Kidney (tissue), 14 donors: Measurements from ENCODE around the gene SLC44A3. TPM values are rescaled to one million over a fixed set of nuclear protein-coding genes. Genes with fewer than 3 reads are reported as not detected.

Source experiments
- DNase-seq, 5 donors: peaks; one replicate each; pipeline ENCODE4 v3.0.0-alpha.2; 2013 to 2020
- FAIRE-seq: peaks from 2 replicates; lab custom pipeline; 2012; peaks lifted over from hg19 to GRCh38; lab: Jason Lieb, UNC
- H3K27ac ChIP-seq, 2 donors: one replicate each; pipeline ENCODE4 v1.7.0; 2013; ENCODE audit warnings: low read depth in 2 of 2, low read length in 2 of 2, inconsistent platforms in 1 of 2
- H3K27me3 ChIP-seq: one replicate; pipeline ENCODE4 v1.7.1; 2013; ENCODE audit warnings: low read length, inconsistent platforms; ENCODE audit not compliant: control insufficient read depth, insufficient read depth
- H3K36me3 ChIP-seq, 3 donors: one replicate each; pipeline versions ENCODE4 v1.7.0 to v1.7.1; 2013; ENCODE audit warnings: low read length in 3 of 3, control low read depth in 1 of 3, inconsistent platforms in 1 of 3; ENCODE audit not compliant: insufficient read depth in 3 of 3, control insufficient read depth in 2 of 3
- H3K4me1 ChIP-seq, 3 donors: one replicate each; pipeline versions ENCODE4 v1.7.0 to v1.7.1; 2013; ENCODE audit warnings: low read length in 3 of 3, inconsistent platforms in 1 of 3, low read depth in 1 of 3; ENCODE audit not compliant: control insufficient read depth in 2 of 3, insufficient read depth in 2 of 3
- H3K4me3 ChIP-seq, 3 donors: one replicate each; pipeline versions ENCODE4 v1.7.0 to v1.8.1; 2013; ENCODE audit warnings: low read length in 3 of 3, control low read depth in 1 of 3, inconsistent platforms in 1 of 3
- H3K9ac ChIP-seq, 3 donors: one replicate each; pipeline versions ENCODE4 v1.7.0 to v1.7.1; 2013; ENCODE audit warnings: low read length in 3 of 3, control low read depth in 1 of 3, inconsistent platforms in 1 of 3
- H3K9me3 ChIP-seq, 3 donors: one replicate each; pipeline versions ENCODE4 v1.7.0 to v1.7.1; 2013; ENCODE audit warnings: low read length in 3 of 3, control low read depth in 1 of 3, inconsistent platforms in 1 of 3; ENCODE audit not compliant: control insufficient read depth in 2 of 3, insufficient read depth in 1 of 3
- intact Hi-C: fragments of 100-400 bp; cut with DNase I; formaldehyde crosslinking; loops from one replicate; pipeline ENCODE4 v1.11.1; 2022
- polyA plus RNA-seq: library from polyadenylated mRNA; stranded (reverse); fragments of 350-450 nt; fragmentation: Illumina TruSeq; extraction: RNeasy Lipid Tissue Mini Kit (QIAGEN cat#74804); gene quantifications from one replicate; pipeline ENCODE4 v1.2.3, GENCODE V29; 2014; ENCODE audit warnings: low read depth, low replicate concordance; ENCODE audit not compliant: insufficient read depth
- total RNA-seq: library from RNA; stranded (reverse); fragmentation: NEBNext Ultra II Directional; extraction: Animal tissue kit (Norgen Biotek cat#: 25700); gene quantifications from one replicate; pipeline ENCODE4 v1.2.1, GENCODE V29; 2021
- TF ChIP-seq, protein P1 (sequence below): IDR thresholded peaks from 3 replicates; pipeline ENCODE4 v1.5.1; 2012; ENCODE audit warnings: mild to moderate bottlenecking, moderate library complexity, borderline replicate concordance; ENCODE audit not compliant: insufficient read depth; ENCODE audit errors: extremely low read depth
- donor health status: control.
- donor health status: control.
- donor health status: control.
- donor health status: control.
- donor health status: control.
- donor health status: DM: yes; HTN: yes; CAD: no.
- donor health status: Normal renal cell carcinoma (clear cell type).

SLC44A3 gene
- total and polyA plus RNA-seq, 2 donors from 2014 or later = 35.2 to 49.6 TPM

- no peaks in the 10 kb centered on the region for H3K27me3 ChIP-seq
- no peaks in the 10 kb centered on the region for H3K36me3 ChIP-seq
- intact Hi-C loops = no loop called here
- TF ChIP-seq, protein P1, sequence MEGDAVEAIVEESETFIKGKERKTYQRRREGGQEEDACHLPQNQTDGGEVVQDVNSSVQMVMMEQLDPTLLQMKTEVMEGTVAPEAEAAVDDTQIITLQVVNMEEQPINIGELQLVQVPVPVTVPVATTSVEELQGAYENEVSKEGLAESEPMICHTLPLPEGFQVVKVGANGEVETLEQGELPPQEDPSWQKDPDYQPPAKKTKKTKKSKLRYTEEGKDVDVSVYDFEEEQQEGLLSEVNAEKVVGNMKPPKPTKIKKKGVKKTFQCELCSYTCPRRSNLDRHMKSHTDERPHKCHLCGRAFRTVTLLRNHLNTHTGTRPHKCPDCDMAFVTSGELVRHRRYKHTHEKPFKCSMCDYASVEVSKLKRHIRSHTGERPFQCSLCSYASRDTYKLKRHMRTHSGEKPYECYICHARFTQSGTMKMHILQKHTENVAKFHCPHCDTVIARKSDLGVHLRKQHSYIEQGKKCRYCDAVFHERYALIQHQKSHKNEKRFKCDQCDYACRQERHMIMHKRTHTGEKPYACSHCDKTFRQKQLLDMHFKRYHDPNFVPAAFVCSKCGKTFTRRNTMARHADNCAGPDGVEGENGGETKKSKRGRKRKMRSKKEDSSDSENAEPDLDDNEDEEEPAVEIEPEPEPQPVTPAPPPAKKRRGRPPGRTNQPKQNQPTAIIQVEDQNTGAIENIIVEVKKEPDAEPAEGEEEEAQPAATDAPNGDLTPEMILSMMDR = no peak
- peaks cover 3 to 19% (median 6%) of the 10 kb centered on the region in 3 donors for H3K4me1 ChIP-seq
- H3K4me3 ChIP-seq = peak overlapping the region in 1 of 3 donors; percentile 20
- no peak for FAIRE-seq
- DNase-seq = peak; percentile 82 to 92 (median 86)
- peak overlapping the region; percentile 66 to 74 for H3K27ac ChIP-seq
- H3K9me3 ChIP-seq = no peaks in the 10 kb centered on the region
- peak overlapping the region in 1 of 3 donors; percentile 62 for H3K9ac ChIP-seq
These were observed 63.9 kb downstream of the SLC44A3 start for GRCh38 chr1:94884106-94884505.

- no peaks in the 10 kb centered on the region for H3K36me3 ChIP-seq
- peak overlapping the region in 1 of 3 donors; percentile 20 for H3K4me3 ChIP-seq
- peak overlapping the region; percentile 66 to 74 for H3K27ac ChIP-seq
- H3K4me1 ChIP-seq = peaks cover 3 to 19% (median 6%) of the 10 kb centered on the region in 3 donors
- no peak for FAIRE-seq
- intact Hi-C loops = no loop called here
- DNase-seq = no peak
- TF ChIP-seq, protein P1 = no peak
- peak overlapping the region in 1 of 3 donors; percentile 62 for H3K9ac ChIP-seq
- no peaks in the 10 kb centered on the region for H3K27me3 ChIP-seq
- H3K9me3 ChIP-seq = no peaks in the 10 kb centered on the region
These were observed 64.3 kb downstream of the SLC44A3 start for GRCh38 chr1:94884507-94884906.

DNA sequence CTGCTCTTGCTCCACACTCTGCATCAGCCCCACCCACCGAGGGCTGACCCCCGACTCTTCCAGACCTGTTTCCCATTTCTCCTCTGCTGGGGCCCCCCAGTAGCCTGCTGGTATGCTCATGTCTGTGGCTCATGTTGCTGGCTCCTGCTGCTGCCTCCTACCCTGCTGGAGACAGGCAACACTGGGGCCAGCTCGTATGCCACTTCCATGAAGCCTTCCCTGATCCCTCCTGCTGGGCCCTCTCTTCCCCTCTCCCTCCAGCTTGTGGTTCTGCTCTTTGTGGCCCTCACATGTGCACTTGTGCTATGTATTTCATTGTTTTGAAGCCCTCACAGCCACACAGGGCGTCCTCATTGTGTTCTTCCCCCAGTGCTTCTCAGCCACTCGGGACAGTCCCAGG is 66.2 kb downstream of the SLC44A3 start:
- Histone ChIP-seq H3K36me3 (no peaks in the 10 kb centered on the region), H3K4me1 (peaks cover 3 to 19% (median 6%) of the 10 kb centered on the region in 3 donors), H3K9ac (no peak overlapping the region), H3K9me3 (no peaks in the 10 kb centered on the region), H3K4me3 (no peak overlapping the region), H3K27me3 (no peaks in the 10 kb centered on the region), H3K27ac (no peak overlapping the region)
- DNase-seq = no peak
- FAIRE-seq = no peak
- intact Hi-C loops = no loop called here
- TF ChIP-seq, protein P1 = no peak

GRCh38 chr1:94887106-94887505 is 66.9 kb downstream of the SLC44A3 start:
- Histone ChIP-seq H3K36me3 (peaks cover 0 to 2% (median 0%) of the 10 kb centered on the region in 3 donors), H3K4me1 (peaks cover 3 to 19% (median 6%) of the 10 kb centered on the region in 3 donors), H3K4me3 (no peak overlapping the region), H3K9me3 (no peaks in the 10 kb centered on the region), H3K27me3 (no peaks in the 10 kb centered on the region), H3K9ac (no peak overlapping the region), H3K27ac (no peak overlapping the region)
- FAIRE-seq = no peak
- intact Hi-C loops = no loop called here
- no peak for DNase-seq
- TF ChIP-seq, protein P1 = no peak
